HCT116 (cell line): Measurements from ENCODE around the gene ZNF691. TPM values are rescaled to one million over a fixed set of nuclear protein-coding genes. Genes with fewer than 3 reads are reported as not detected.

Experiments used
- ATAC-seq: fragments of 200-7000 bp; cut with Tn5 transposase; 2 replicates; pipeline ENCODE4 v1.9.1; 2020; ENCODE audit warnings: mild to moderate bottlenecking, moderate library complexity
- BruUV-seq: library from RNA; stranded (reverse); fragments of 400-500 nt; replicated peaks from 2 replicates; lab custom pipeline; 2021; lab: Mats Ljungman, UMichigan
- CTCF ChIA-PET: fragments of 300-600 bp; sonication (Branson Sonifier 250); formaldehyde crosslinking; loops from one replicate; lab custom pipeline; 2021; ENCODE audit warnings: antibody characterized with exemption; lab: Charles Lee
- POLR2A ChIA-PET: fragments of 300-600, 350-600 bp; sonication (Branson Sonifier 250); formaldehyde crosslinking; loops from one replicate; lab custom pipeline; 2021; ENCODE audit warnings: antibody characterized with exemption; lab: Charles Lee
- RAD21 ChIA-PET, 2 experiments: fragments of 300-600 bp; sonication (Branson Sonifier 250); formaldehyde crosslinking; loops; one replicate each; lab custom pipeline; 2023; ENCODE audit warnings: low total read pairs in 2 of 2; ENCODE audit not compliant: uncharacterized antibody in 2 of 2, unreplicated experiment in 2 of 2, low non-redundant PET in 1 of 2; lab: Charles Lee
- DNase-seq: peaks from one replicate; pipeline ENCODE4 v3.0.0-alpha.2; 2010; ENCODE audit warnings: low read depth, low spot score
- H2AFZ ChIP-seq: fragments of 200-600 bp; shearing (Covaris generic), sonication (generic); 2 replicates; pipeline ENCODE4 v1.6.1; 2017; ENCODE audit warnings: low read depth, mixed run types, mixed read lengths, antibody characterized with exemption, low read length; ENCODE audit not compliant: poor library complexity, severe bottlenecking
- H3K27ac ChIP-seq: 2 replicates; pipeline ENCODE4 v1.5.1; 2012; ENCODE audit warnings: low read depth, low read length
- H3K27me3 ChIP-seq: fragments of 200-600 bp; sonication (generic); 2 replicates; pipeline ENCODE4 v1.6.1; 2016; ENCODE audit warnings: mixed run types, low read length, mixed read lengths; ENCODE audit not compliant: insufficient read depth
- H3K36me3 ChIP-seq, 2 experiments: fragments of 200-500 bp in 1 of 2; fragments of 200-600 bp in 1 of 2; sonication (Bioruptor generic) in 1 of 2; sonication (generic) in 1 of 2; 2 replicates each; pipeline versions ENCODE4 v1.5.1 to v1.6.1; 2014 to 2016; ENCODE audit warnings: low read length in 2 of 2, inconsistent platforms in 1 of 2, mixed read lengths in 1 of 2, mixed run types in 1 of 2; ENCODE audit not compliant: insufficient read depth in 2 of 2, control insufficient read depth in 1 of 2
- H3K4me1 ChIP-seq, 2 experiments: fragments of 200-600 bp in 1 of 2; sonication (generic) in 1 of 2; 2 replicates each; pipeline versions ENCODE4 v1.5.1 to v1.6.1; 2012 to 2017; ENCODE audit warnings: low read length in 2 of 2, inconsistent platforms in 1 of 2, mild to moderate bottlenecking in 1 of 2, mixed read lengths in 1 of 2, mixed run types in 1 of 2, moderate library complexity in 1 of 2; ENCODE audit not compliant: insufficient read depth in 2 of 2, control insufficient read depth in 1 of 2
- H3K4me2 ChIP-seq: fragments of 200-600 bp; sonication (generic); 2 replicates; pipeline ENCODE4 v1.6.1; 2017; ENCODE audit warnings: mixed run types, low read length, mixed read lengths
- H3K4me3 ChIP-seq, 2 experiments: fragments of 200-600 bp in 1 of 2; sonication (generic) in 1 of 2; replicated peaks in 1 of 2; 2 replicates each; pipeline ENCODE4 v1.5.1; 2011 to 2016; ENCODE audit warnings: low read length in 2 of 2, control low read depth in 1 of 2, low read depth in 1 of 2, mild to moderate bottlenecking in 1 of 2, mixed read lengths in 1 of 2, mixed run types in 1 of 2
- H3K79me2 ChIP-seq: fragments of 200-600 bp; sonication (generic); 2 replicates; pipeline ENCODE4 v1.6.1; 2017; ENCODE audit warnings: mild to moderate bottlenecking, mixed run types, low read length, moderate library complexity, mixed read lengths; ENCODE audit not compliant: insufficient read depth
- H3K9ac ChIP-seq: fragments of 200-600 bp; sonication (generic); 2 replicates; pipeline ENCODE4 v1.6.1; 2016; ENCODE audit warnings: low read length, mixed read lengths
- H3K9me2 ChIP-seq: fragments of 200-600 bp; sonication (generic), shearing (Covaris generic); 2 replicates; pipeline ENCODE4 v1.6.1; 2017; ENCODE audit warnings: mixed run types, mild to moderate bottlenecking, moderate library complexity; ENCODE audit not compliant: insufficient read depth
- H3K9me3 ChIP-seq, 2 experiments: fragments of 200-500 bp in 1 of 2; fragments of 200-600 bp in 1 of 2; sonication (Bioruptor generic) in 1 of 2; sonication (generic) in 1 of 2; 2 replicates each; pipeline ENCODE4 v1.6.1; 2014 to 2017; ENCODE audit warnings: low read length in 2 of 2, mixed read lengths in 2 of 2, inconsistent platforms in 1 of 2, low read depth in 1 of 2, mild to moderate bottlenecking in 1 of 2, mixed run types in 1 of 2, moderate library complexity in 1 of 2; ENCODE audit not compliant: control insufficient read depth in 1 of 2, insufficient read depth in 1 of 2
- H4K20me1 ChIP-seq: fragments of 200-600 bp; sonication (generic), shearing (Covaris generic); 2 replicates; pipeline ENCODE4 v1.6.1; 2017; ENCODE audit warnings: mixed run types, mild to moderate bottlenecking, moderate library complexity; ENCODE audit not compliant: insufficient read depth
- CBX3 ChIP-seq: IDR thresholded peaks from 2 replicates; pipeline ENCODE4 v1.6.1; 2012; ENCODE audit warnings: low read depth
- CEBPB ChIP-seq: IDR thresholded peaks from 2 replicates; pipeline ENCODE4 v1.6.1; 2012; ENCODE audit warnings: low read depth
- EZH2 ChIP-seq: fragments of 200-600 bp; sonication (generic); IDR thresholded peaks from 2 replicates; pipeline ENCODE4 v1.6.1; 2017; ENCODE audit warnings: antibody characterized with exemption, mixed run types
- RAD21 ChIP-seq: IDR thresholded peaks from 2 replicates; pipeline ENCODE4 v1.6.1; 2012; ENCODE audit warnings: low read depth, mild to moderate bottlenecking
- SIN3A ChIP-seq: IDR thresholded peaks from 2 replicates; pipeline ENCODE4 v1.6.1; 2012; ENCODE audit warnings: low read depth
- SRF ChIP-seq: IDR thresholded peaks from 2 replicates; pipeline ENCODE4 v1.6.1; 2012; ENCODE audit warnings: low read depth
- YY1 ChIP-seq: IDR thresholded peaks from 2 replicates; pipeline ENCODE4 v1.6.1; 2011; ENCODE audit warnings: low read length, low read depth, moderate library complexity, mild to moderate bottlenecking; ENCODE audit not compliant: insufficient replicate concordance; ENCODE audit errors: extremely low read depth
- ZFX ChIP-seq: fragments of 450-650 bp; IDR thresholded peaks from 2 replicates; pipeline ENCODE4 v1.6.1; 2017
- ZNF274 ChIP-seq: fragments of 200-500 bp; sonication (Bioruptor generic); IDR thresholded peaks from 2 replicates; pipeline ENCODE4 v1.6.1; 2014; ENCODE audit warnings: mild to moderate bottlenecking, low read depth, low read length, inconsistent platforms
- intact Hi-C: fragments of 100-400 bp; cut with micrococcal nuclease; formaldehyde crosslinking; loops from 2 replicates; pipeline ENCODE4 v1.10.0; 2022
- total RNA-seq: library from RNA; stranded (reverse); gene quantifications from one replicate; pipeline ENCODE4 v1.2.1, GENCODE V29; 2021; ENCODE audit not compliant: unreplicated experiment
- TF ChIP-seq, protein P1 (sequence below): IDR thresholded peaks from 2 replicates; pipeline ENCODE4 v1.6.1; 2012
- TF ChIP-seq, protein P2 (sequence below): IDR thresholded peaks from 2 replicates; pipeline ENCODE4 v1.6.1; 2011; ENCODE audit warnings: mild to moderate bottlenecking, low read length, moderate library complexity; ENCODE audit not compliant: insufficient replicate concordance; ENCODE audit errors: extremely low read depth

The ZNF691 gene
- total RNA-seq, 1 experiment from 2014 or later = 11.1 TPM

DNA sequence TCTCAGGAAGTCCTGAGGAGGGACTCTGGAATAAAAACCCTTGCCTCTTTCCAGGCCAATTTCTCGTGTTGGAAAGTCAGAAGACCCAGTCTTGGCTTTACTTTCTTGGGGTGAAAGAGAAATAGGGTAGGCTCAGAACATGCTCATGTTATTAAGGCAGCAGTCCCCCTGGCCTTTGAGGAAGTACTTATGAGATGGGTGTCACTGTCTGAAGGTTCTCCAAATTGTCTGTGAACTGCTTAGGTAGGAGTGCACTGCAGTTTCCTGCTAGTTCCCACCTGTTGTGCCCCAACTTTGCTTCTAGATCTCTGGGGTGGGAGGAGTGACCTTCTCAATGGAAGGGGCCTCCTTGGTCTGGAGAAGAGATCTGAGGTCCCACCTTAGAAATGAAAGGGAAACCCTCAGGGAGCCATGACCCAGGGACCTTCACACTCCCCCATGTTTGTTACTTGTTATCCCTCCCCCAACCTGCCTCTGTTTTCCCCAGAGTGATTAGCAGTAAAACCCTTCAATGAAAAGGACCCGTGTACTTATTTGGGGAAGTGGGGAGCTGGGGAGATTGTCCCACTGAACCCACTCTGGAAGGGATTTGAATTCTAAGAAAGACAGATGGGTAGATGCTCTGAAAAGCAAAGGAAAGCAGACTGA lies 5.7 kb downstream of the ZNF691 start:
- ATAC-seq (no peak), DNase-seq (no peak)
- H3K27ac ChIP-seq = no peak overlapping the region
- H3K9me2 ChIP-seq = no peaks in the 10 kb centered on the region
- CTCF ChIA-PET = no interaction called here
- RAD21 ChIA-PET = no interaction called here
- no peak overlapping the region for H3K4me3 ChIP-seq
- intact Hi-C loops = no loop called here
- no TSS peak for BruUV-seq
- H3K79me2 ChIP-seq = peaks cover 18% of the 10 kb centered on the region
- peaks cover 7 to 9% of the 10 kb centered on the region in 2 experiments; a peak in 3 of 4 replicates for H3K4me1 ChIP-seq
- H3K9me3 ChIP-seq = peaks cover 0 to 5% of the 10 kb centered on the region in 2 experiments; a peak in 1 of 4 replicates
- no peak overlapping the region for H3K9ac ChIP-seq
- H3K27me3 ChIP-seq = no peaks in the 10 kb centered on the region
- TF ChIP-seq CBX3 (no peak), ZNF274 (no peak), ZFX (no peak), YY1 (no peak), RAD21 (no peak), CEBPB (no peak), SIN3A (no peak), SRF (no peak), EZH2 (no peak)
- TF ChIP-seq, protein P1, sequence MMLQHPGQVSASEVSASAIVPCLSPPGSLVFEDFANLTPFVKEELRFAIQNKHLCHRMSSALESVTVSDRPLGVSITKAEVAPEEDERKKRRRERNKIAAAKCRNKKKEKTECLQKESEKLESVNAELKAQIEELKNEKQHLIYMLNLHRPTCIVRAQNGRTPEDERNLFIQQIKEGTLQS = no peak
- TF ChIP-seq, protein P2, sequence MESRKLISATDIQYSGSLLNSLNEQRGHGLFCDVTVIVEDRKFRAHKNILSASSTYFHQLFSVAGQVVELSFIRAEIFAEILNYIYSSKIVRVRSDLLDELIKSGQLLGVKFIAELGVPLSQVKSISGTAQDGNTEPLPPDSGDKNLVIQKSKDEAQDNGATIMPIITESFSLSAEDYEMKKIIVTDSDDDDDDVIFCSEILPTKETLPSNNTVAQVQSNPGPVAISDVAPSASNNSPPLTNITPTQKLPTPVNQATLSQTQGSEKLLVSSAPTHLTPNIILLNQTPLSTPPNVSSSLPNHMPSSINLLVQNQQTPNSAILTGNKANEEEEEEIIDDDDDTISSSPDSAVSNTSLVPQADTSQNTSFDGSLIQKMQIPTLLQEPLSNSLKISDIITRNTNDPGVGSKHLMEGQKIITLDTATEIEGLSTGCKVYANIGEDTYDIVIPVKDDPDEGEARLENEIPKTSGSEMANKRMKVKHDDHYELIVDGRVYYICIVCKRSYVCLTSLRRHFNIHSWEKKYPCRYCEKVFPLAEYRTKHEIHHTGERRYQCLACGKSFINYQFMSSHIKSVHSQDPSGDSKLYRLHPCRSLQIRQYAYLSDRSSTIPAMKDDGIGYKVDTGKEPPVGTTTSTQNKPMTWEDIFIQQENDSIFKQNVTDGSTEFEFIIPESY = no peak
- TF ChIP-seq, all 23 proteins: peak for 0
- H2AFZ ChIP-seq = no peak overlapping the region
- H4K20me1 ChIP-seq = no peaks in the 10 kb centered on the region
- H3K4me2 ChIP-seq = no peak overlapping the region
- POLR2A ChIA-PET = no interaction called here
- peaks cover 7 to 8% of the 10 kb centered on the region in 2 experiments; a peak in 3 of 4 replicates for H3K36me3 ChIP-seq
